Fibroblast of villous mesenchyme (primary cell): ENCODE measurements around the gene C2CD3. TPM values are rescaled to one million over a fixed set of nuclear protein-coding genes. Genes with fewer than 3 reads are reported as not detected.

Source experiments
- DNase-seq: peaks from one replicate; pipeline ENCODE4 v3.0.0-alpha.2; 2010; ENCODE audit warnings: low read depth
- H3K4me3 ChIP-seq: 2 replicates; pipeline ENCODE4 v1.5.1; 2011; ENCODE audit warnings: low read depth, mild to moderate bottlenecking, low read length
- total RNA-seq: library from RNA; depleted of rRNA; stranded (reverse); fragments of >200 nt; gene quantifications from 2 replicates; pipeline ENCODE4 v1.2.3, GENCODE V29; 2012
- TF ChIP-seq, protein P1 (sequence below): IDR thresholded peaks from 2 replicates; pipeline ENCODE4 v1.5.1; 2012; ENCODE audit warnings: low read depth, mild to moderate bottlenecking, low read length; ENCODE audit not compliant: insufficient read depth

C2CD3 gene
- total RNA-seq, 1 donor: 54.4 TPM

GRCh38 chr11:74139151-74139918, 31.5 kb downstream of the C2CD3 start:
- H3K4me3 ChIP-seq: no peak overlapping the region
- TF ChIP-seq, protein P1, sequence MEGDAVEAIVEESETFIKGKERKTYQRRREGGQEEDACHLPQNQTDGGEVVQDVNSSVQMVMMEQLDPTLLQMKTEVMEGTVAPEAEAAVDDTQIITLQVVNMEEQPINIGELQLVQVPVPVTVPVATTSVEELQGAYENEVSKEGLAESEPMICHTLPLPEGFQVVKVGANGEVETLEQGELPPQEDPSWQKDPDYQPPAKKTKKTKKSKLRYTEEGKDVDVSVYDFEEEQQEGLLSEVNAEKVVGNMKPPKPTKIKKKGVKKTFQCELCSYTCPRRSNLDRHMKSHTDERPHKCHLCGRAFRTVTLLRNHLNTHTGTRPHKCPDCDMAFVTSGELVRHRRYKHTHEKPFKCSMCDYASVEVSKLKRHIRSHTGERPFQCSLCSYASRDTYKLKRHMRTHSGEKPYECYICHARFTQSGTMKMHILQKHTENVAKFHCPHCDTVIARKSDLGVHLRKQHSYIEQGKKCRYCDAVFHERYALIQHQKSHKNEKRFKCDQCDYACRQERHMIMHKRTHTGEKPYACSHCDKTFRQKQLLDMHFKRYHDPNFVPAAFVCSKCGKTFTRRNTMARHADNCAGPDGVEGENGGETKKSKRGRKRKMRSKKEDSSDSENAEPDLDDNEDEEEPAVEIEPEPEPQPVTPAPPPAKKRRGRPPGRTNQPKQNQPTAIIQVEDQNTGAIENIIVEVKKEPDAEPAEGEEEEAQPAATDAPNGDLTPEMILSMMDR: no peak
- no peak for DNase-seq

DNA sequence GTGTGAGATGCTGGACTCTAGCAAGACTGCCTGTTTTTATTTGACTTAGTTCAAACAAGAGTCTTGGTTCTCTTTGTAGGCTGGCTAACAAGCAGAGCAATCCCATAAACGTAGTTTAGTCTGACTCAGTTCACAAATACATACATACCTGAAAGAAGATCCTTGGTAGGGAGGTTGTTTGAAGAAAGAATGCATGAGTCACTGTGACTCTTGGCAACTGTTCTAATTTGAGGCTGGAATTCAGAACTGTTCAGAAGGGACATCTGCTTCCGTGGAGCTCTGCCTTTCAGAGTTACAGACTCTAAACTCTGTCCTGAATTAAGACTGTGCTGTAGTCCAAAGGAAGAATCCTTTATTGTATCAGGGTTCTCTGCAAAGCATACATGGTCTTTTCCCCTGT, 32.2 kb downstream of the C2CD3 start:
- DNase-seq: peak; percentile 92
- TF ChIP-seq, protein P1: no peak
- H3K4me3 ChIP-seq: no peak overlapping the region

DNA sequence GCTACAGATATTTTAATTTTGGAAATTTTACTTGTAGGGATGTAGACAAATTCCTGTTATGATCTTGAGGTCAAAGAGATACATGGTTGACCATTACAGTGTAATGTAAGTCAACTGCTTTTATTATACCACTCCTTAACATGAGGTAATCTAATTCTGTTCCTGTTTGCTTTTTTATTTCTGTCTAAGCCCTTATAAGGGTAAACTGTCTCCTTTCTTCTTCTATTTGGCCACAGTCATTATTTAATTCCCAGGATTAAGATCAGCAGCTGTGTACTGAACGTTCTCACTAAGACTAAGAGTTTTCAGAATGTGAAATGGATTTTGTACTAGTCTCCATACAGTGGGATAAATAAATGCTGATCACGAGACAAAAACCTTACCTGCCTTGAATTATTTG, 32.8 kb downstream of the C2CD3 start:
- peak; percentile 60 for DNase-seq
- TF ChIP-seq, protein P1: no peak
- no peak overlapping the region for H3K4me3 ChIP-seq

- no peak for DNase-seq
- TF ChIP-seq, protein P1: no peak
- no peak overlapping the region for H3K4me3 ChIP-seq
Observed at GRCh38 chr11:74135127-74135840, 35.5 kb downstream of the C2CD3 start.

DNA sequence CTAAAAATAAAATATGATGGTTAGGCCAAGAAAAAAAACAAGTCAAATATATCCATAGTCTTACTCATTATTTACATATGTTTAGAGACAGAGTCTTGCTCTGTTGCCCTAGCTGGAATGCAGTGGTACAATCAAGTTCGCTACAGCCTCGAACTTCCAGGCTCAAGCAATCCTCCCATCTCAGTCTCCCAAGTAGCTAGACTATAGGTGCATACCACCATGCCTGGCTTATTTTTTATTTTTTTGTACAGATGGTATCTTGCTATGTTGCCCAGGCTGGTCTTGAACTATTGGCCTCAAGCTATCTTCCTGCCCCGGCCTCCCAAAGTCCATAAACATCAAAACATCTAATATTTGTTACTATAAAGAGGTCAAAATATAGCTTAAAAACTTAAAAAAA, 36.1 kb downstream of the C2CD3 start:
- TF ChIP-seq, protein P1: no peak
- DNase-seq: no peak
- H3K4me3 ChIP-seq: no peak overlapping the region

DNA sequence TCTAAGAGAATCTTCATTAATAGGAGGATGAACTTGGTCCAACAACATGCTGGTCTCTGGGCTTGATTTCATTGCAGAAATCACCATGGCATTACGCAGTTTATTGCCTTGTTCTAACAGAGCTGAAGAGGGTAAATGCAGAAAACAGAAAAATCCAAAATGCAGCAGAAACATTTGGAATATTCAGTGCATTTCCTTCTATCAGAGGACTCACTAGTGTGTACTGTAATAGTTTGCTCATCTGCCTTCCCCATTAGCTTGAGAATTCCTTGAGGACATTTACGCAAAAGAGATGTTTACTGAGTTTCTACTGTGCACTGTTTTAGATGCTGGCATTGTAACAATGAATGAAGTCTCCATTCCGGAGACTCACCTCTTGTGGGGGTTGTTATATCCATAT, 37.4 kb downstream of the C2CD3 start:
- no peak overlapping the region for H3K4me3 ChIP-seq
- no peak for DNase-seq
- TF ChIP-seq, protein P1: no peak
